Neutrophil (primary cell): ENCODE measurements around the gene POT1.

Experiments
- H3K27ac ChIP-seq: fragments of 200-600 bp; sonication (generic); 2 replicates; pipeline ENCODE4 v1.5.1; 2016; ENCODE audit warnings: mild to moderate bottlenecking, moderate library complexity
- H3K27me3 ChIP-seq: fragments of 200-600 bp; sonication (generic); 2 replicates; pipeline ENCODE4 v1.6.0; 2016; ENCODE audit warnings: mild to moderate bottlenecking
- H3K36me3 ChIP-seq: fragments of 200-600 bp; sonication (generic); 2 replicates; pipeline ENCODE4 v1.5.1; 2017
- H3K4me1 ChIP-seq, 2 experiments: fragments of 200-600 bp in 1 of 2; sonication (generic) in 1 of 2; 1 replicate in 1 of 2; 2 replicates in 1 of 2; pipeline versions ENCODE4 v1.5.1 to v1.6.1; 2013 to 2016; ENCODE audit warnings: low read depth in 1 of 2, low read length in 1 of 2, mild to moderate bottlenecking in 1 of 2, moderate library complexity in 1 of 2; ENCODE audit not compliant: control insufficient read depth in 1 of 2, insufficient read depth in 1 of 2
- H3K4me3 ChIP-seq, 2 experiments: fragments of 200-600 bp in 1 of 2; sonication (generic) in 1 of 2; 1 replicate in 1 of 2; 2 replicates in 1 of 2; pipeline ENCODE4 v1.5.1; 2013 to 2016; ENCODE audit warnings: low read depth in 1 of 2, low read length in 1 of 2, mild to moderate bottlenecking in 1 of 2, moderate library complexity in 1 of 2
- H3K9me3 ChIP-seq: fragments of 200-600 bp; sonication (generic); 2 replicates; pipeline ENCODE4 v1.5.1; 2016
- TF ChIP-seq, protein P1 (sequence below): fragments of 200-600 bp; sonication (generic); IDR thresholded peaks from 2 replicates; pipeline ENCODE4 v1.5.1; 2016; ENCODE audit warnings: antibody characterized with exemption

Gene POT1

DNA sequence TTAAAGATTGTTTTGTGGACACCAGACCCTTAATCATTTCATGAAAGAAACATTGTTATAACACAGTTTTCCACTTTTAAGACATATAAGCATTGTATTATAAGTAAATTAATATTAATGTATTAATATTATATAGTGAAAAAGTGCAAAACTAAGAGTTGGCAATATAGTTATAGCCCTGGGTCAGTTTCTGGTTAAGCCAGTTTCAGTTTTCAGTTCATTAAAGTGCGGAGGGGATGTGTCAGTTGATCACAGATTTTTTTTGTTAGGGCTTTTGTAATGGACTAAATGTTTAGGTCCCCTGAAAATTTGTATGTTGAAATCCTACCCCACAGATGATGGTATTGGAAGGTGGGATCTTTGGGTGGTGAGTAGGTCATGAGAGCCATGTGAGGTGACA, 118.3 kb downstream of the POT1 start:
- TF ChIP-seq, protein P1, sequence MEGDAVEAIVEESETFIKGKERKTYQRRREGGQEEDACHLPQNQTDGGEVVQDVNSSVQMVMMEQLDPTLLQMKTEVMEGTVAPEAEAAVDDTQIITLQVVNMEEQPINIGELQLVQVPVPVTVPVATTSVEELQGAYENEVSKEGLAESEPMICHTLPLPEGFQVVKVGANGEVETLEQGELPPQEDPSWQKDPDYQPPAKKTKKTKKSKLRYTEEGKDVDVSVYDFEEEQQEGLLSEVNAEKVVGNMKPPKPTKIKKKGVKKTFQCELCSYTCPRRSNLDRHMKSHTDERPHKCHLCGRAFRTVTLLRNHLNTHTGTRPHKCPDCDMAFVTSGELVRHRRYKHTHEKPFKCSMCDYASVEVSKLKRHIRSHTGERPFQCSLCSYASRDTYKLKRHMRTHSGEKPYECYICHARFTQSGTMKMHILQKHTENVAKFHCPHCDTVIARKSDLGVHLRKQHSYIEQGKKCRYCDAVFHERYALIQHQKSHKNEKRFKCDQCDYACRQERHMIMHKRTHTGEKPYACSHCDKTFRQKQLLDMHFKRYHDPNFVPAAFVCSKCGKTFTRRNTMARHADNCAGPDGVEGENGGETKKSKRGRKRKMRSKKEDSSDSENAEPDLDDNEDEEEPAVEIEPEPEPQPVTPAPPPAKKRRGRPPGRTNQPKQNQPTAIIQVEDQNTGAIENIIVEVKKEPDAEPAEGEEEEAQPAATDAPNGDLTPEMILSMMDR = no peak
- no peaks in the 10 kb centered on the region for H3K36me3 ChIP-seq
- peaks cover 13% of the 10 kb centered on the region for H3K27me3 ChIP-seq
- H3K4me3 ChIP-seq = no peak overlapping the region
- H3K27ac ChIP-seq = no peak overlapping the region
- no peaks in the 10 kb centered on the region for H3K9me3 ChIP-seq
- H3K4me1 ChIP-seq = no peaks in the 10 kb centered on the region

DNA sequence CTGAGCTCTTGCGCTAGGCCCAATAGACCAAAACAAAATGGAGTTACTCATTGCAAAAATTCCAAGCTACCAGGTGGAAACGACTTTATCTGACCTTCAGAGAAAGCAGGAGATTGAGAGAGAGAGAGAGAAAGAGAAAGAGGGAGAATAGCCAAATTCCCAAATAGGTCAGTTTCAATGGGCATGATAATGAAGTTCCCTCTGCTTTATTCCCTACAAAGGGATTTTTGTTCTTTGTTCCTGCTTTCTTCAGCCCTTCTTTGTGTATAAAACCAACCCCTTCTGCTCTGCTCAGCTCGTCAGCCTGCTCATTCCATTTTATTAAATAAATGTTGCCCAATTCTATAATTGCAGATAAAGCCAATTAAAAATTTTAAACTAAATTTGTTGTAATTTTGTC, 119.0 kb downstream of the POT1 start:
- no peak overlapping the region for H3K27ac ChIP-seq
- H3K27me3 ChIP-seq = peaks cover 13% of the 10 kb centered on the region
- H3K4me1 ChIP-seq = no peaks in the 10 kb centered on the region
- H3K36me3 ChIP-seq = no peaks in the 10 kb centered on the region
- TF ChIP-seq, protein P1 = no peak
- no peaks in the 10 kb centered on the region for H3K9me3 ChIP-seq
- H3K4me3 ChIP-seq = no peak overlapping the region

DNA sequence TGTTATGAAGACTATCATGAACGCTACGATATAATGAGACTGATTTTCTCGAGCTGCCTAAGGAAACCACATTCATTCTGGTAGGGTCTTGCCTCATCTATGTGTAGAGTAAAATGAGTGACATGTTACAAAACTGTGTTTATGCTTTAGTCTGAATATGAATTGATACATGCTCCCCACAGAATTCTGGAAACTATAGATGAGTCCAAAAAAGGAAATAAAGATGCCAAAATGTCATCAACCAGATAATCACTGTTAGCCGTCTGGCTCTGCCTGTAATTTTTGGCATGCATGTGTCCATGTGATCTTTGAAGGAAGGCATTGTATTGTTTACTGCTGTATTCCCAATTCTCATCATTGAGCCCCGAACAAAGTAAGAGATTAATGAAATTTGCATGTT, 121.4 kb downstream of the POT1 start:
- no peaks in the 10 kb centered on the region for H3K36me3 ChIP-seq
- H3K27ac ChIP-seq = no peak overlapping the region
- H3K4me3 ChIP-seq = no peak overlapping the region
- no peaks in the 10 kb centered on the region for H3K9me3 ChIP-seq
- TF ChIP-seq, protein P1 = no peak
- peaks cover 13% of the 10 kb centered on the region for H3K27me3 ChIP-seq
- no peaks in the 10 kb centered on the region for H3K4me1 ChIP-seq

DNA sequence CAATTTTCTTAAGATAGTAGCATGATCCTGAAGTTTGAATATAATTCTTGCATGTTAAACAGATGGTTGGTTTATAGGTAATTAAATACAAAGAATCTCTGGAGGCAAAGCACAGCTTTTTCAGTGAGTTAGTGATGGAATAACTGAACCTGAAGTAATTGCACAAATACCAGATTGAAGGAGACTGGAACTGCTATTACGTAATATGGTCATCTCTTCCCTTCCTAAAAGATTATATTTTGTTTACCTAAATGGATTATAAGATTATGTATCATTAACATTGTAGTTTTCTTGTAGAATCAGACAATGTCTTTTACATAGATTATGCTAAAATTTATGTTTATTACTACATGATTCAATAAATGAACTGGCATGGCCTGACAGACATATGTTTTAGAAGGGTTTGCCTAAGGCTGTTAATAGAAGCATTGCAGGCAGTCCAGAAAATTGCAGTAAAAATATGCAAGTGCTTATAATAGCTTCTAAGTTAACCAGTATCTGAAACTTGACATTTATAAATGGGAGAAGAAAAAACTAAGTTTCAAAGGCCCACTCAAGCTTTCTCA, 128.2 kb downstream of the POT1 start:
- Histone ChIP-seq H3K4me3 (no peak overlapping the region), H3K27me3 (no peaks in the 10 kb centered on the region), H3K4me1 (no peaks in the 10 kb centered on the region), H3K36me3 (no peaks in the 10 kb centered on the region), H3K27ac (no peak overlapping the region), H3K9me3 (no peaks in the 10 kb centered on the region)
- TF ChIP-seq, protein P1 = no peak

DNA sequence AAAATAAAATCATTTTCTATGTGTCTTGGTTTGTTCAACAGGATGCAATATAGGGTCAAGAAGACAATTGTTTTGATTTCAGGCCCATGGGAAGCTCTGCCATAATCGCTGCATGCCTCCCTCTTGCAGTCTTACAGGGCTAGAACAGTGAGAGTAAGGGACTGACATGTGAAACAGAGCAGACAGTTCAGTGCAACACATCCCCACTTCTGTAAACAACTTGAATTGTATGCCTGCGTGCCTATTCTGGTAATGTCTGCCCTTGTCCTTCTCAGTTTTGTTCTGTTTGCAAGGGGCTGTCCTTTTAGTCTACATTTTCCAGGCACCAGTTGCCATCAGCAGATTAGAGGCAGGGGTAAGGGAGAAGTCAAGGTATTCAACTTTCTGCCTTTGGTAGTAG, 129.2 kb downstream of the POT1 start:
- no peaks in the 10 kb centered on the region for H3K36me3 ChIP-seq
- H3K4me3 ChIP-seq = no peak overlapping the region
- no peaks in the 10 kb centered on the region for H3K9me3 ChIP-seq
- H3K27ac ChIP-seq = no peak overlapping the region
- H3K4me1 ChIP-seq = no peaks in the 10 kb centered on the region
- no peaks in the 10 kb centered on the region for H3K27me3 ChIP-seq
- TF ChIP-seq, protein P1 = no peak

DNA sequence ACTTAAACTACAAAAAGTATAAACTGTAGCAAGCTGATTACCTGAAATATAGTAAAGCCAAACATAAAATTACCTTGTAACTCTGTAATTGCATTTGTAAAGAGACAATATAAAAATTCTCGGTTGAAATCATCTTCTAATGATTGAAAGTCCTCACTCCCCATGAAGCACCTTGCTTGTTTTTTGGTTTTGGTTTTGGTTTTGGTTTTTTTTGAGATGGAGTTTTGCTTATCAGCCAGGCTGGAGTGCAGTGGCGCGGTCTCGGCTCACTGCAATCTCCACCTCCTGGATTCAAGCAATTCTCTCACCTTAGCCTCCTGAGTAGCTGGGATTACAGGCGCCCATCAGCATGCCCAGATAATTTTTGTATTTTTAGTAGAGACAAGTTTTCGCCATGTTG, 130.2 kb downstream of the POT1 start:
- TF ChIP-seq, protein P1 = no peak
- H3K9me3 ChIP-seq = no peaks in the 10 kb centered on the region
- H3K4me3 ChIP-seq = no peak overlapping the region
- H3K27me3 ChIP-seq = no peaks in the 10 kb centered on the region
- H3K36me3 ChIP-seq = no peaks in the 10 kb centered on the region
- no peaks in the 10 kb centered on the region for H3K4me1 ChIP-seq
- no peak overlapping the region for H3K27ac ChIP-seq
